ENCODE results near the gene SNX24.

DNA sequence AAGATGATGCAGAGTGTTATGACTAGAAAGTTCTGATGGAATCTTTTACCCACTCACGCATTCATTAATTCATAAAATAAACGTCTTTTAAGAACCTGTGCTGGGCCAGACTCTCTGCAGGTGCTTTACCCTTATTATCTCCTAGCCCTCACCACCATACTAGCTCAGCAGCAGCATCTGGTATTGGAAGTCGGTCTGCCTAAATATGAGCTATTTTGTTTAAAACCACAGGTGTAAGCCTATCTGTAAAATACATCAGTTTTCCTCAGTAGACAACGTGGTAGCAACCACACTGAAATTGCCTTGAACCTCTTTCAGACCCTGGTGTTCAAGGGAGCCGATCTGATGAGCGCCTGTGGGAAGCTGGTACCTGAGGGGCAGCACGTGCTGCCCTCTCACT is 121.7 kb downstream of the SNX24 start:
- TF ChIP-seq POLR2AphosphoS5 (IDR thresholded peaks at IDR 0.05), result no peak
- TF ChIP-seq, protein P1, sequence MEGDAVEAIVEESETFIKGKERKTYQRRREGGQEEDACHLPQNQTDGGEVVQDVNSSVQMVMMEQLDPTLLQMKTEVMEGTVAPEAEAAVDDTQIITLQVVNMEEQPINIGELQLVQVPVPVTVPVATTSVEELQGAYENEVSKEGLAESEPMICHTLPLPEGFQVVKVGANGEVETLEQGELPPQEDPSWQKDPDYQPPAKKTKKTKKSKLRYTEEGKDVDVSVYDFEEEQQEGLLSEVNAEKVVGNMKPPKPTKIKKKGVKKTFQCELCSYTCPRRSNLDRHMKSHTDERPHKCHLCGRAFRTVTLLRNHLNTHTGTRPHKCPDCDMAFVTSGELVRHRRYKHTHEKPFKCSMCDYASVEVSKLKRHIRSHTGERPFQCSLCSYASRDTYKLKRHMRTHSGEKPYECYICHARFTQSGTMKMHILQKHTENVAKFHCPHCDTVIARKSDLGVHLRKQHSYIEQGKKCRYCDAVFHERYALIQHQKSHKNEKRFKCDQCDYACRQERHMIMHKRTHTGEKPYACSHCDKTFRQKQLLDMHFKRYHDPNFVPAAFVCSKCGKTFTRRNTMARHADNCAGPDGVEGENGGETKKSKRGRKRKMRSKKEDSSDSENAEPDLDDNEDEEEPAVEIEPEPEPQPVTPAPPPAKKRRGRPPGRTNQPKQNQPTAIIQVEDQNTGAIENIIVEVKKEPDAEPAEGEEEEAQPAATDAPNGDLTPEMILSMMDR (IDR thresholded peaks at IDR 0.05), result no peak
- TF ChIP-seq EP300 (IDR thresholded peaks at IDR 0.05), result no peak
- no peak for TF ChIP-seq POLR2A (IDR thresholded peaks at IDR 0.05; ENCODE audit: low read depth)

Measured in esophagus muscularis mucosa (tissue), 4 donors.